Measurements from ENCODE around the gene BTF3L4.

- TF ChIP-seq EZH2phosphoT487 (IDR thresholded peaks at IDR 0.05): no peak
- TF ChIP-seq, protein P1, sequence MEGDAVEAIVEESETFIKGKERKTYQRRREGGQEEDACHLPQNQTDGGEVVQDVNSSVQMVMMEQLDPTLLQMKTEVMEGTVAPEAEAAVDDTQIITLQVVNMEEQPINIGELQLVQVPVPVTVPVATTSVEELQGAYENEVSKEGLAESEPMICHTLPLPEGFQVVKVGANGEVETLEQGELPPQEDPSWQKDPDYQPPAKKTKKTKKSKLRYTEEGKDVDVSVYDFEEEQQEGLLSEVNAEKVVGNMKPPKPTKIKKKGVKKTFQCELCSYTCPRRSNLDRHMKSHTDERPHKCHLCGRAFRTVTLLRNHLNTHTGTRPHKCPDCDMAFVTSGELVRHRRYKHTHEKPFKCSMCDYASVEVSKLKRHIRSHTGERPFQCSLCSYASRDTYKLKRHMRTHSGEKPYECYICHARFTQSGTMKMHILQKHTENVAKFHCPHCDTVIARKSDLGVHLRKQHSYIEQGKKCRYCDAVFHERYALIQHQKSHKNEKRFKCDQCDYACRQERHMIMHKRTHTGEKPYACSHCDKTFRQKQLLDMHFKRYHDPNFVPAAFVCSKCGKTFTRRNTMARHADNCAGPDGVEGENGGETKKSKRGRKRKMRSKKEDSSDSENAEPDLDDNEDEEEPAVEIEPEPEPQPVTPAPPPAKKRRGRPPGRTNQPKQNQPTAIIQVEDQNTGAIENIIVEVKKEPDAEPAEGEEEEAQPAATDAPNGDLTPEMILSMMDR (IDR thresholded peaks at IDR 0.05): no peak
Observed at GRCh38 chr1:52096216-52096615, 40.1 kb downstream of the BTF3L4 start.

Measured in neural progenitor cell (in vitro differentiated cells).